Loucy (cell line): ENCODE measurements around the gene MAPKBP1.

ENCODE experiments used
- H2AFZ ChIP-seq: fragments of 200-600 bp; sonication (generic); 2 replicates; pipeline ENCODE4 v1.6.0; 2016; ENCODE audit warnings: antibody characterized with exemption, mild to moderate bottlenecking, low read length, moderate library complexity
- H3F3A ChIP-seq: fragments of 200-600 bp; 2 replicates; pipeline ENCODE4 v1.6.0; 2016; ENCODE audit warnings: antibody characterized with exemption, low read depth, mild to moderate bottlenecking
- H3K27me3 ChIP-seq: fragments of 200-600 bp; sonication (generic); 2 replicates; pipeline ENCODE4 v1.6.1; 2014; ENCODE audit warnings: low read length, mild to moderate bottlenecking; ENCODE audit not compliant: insufficient read depth, poor library complexity, severe bottlenecking
- H3K36me3 ChIP-seq: fragments of 200-600 bp; sonication (generic); 2 replicates; pipeline ENCODE4 v1.6.1; 2016; ENCODE audit warnings: low read length; ENCODE audit not compliant: insufficient read depth
- H3K4me1 ChIP-seq: fragments of 200-600 bp; sonication (generic); 2 replicates; pipeline ENCODE4 v1.5.1; 2014; ENCODE audit warnings: low read length, mild to moderate bottlenecking; ENCODE audit not compliant: insufficient read depth, poor library complexity, severe bottlenecking
- H3K4me2 ChIP-seq: fragments of 200-600 bp; sonication (generic); 2 replicates; pipeline ENCODE4 v1.6.0; 2014; ENCODE audit warnings: antibody characterized with exemption, low read length, low read depth, mild to moderate bottlenecking; ENCODE audit not compliant: poor library complexity, severe bottlenecking
- H3K4me3 ChIP-seq: fragments of 200-600 bp; sonication (generic); 2 replicates; pipeline ENCODE4 v1.5.1; 2014; ENCODE audit warnings: low read length, mild to moderate bottlenecking, mixed read lengths; ENCODE audit not compliant: poor library complexity, severe bottlenecking
- H3K79me2 ChIP-seq: fragments of 200-600 bp; sonication (generic); 2 replicates; pipeline ENCODE4 v1.6.1; 2014; ENCODE audit warnings: low read length; ENCODE audit not compliant: insufficient read depth
- H3K9ac ChIP-seq: fragments of 200-600 bp; sonication (generic); 2 replicates; pipeline ENCODE4 v1.6.0; 2014; ENCODE audit warnings: mild to moderate bottlenecking, low read depth, low read length, moderate library complexity; ENCODE audit not compliant: poor library complexity, severe bottlenecking
- H3K9me2 ChIP-seq: fragments of 200-600 bp; sonication (generic); replicated peaks from 2 replicates; pipeline ENCODE4 v1.6.1; 2016; ENCODE audit warnings: low read depth, low read length, mixed read lengths
- H3K9me3 ChIP-seq: fragments of 200-600 bp; sonication (generic); 2 replicates; pipeline ENCODE4 v1.6.1; 2014; ENCODE audit warnings: mild to moderate bottlenecking, antibody characterized with exemption, low read length, low read depth; ENCODE audit not compliant: insufficient read depth
- H4K20me1 ChIP-seq: fragments of 200-600 bp; sonication (generic); 2 replicates; pipeline ENCODE4 v1.6.0; 2014; ENCODE audit warnings: antibody characterized with exemption, low read length, mild to moderate bottlenecking; ENCODE audit not compliant: insufficient read depth, poor library complexity, severe bottlenecking
- EZH2phosphoT487 ChIP-seq: fragments of 200-600 bp; IDR thresholded peaks from 2 replicates; pipeline ENCODE4 v1.6.1; 2018; ENCODE audit warnings: antibody characterized with exemption, mild to moderate bottlenecking, moderate library complexity, borderline replicate concordance
- TF ChIP-seq, protein P1 (sequence below): fragments of 200-600 bp; sonication (generic); conservative IDR thresholded peaks from 2 replicates; pipeline ENCODE4 v1.5.1; 2014; ENCODE audit warnings: mild to moderate bottlenecking, antibody characterized with exemption, low read length

Gene MAPKBP1

DNA sequence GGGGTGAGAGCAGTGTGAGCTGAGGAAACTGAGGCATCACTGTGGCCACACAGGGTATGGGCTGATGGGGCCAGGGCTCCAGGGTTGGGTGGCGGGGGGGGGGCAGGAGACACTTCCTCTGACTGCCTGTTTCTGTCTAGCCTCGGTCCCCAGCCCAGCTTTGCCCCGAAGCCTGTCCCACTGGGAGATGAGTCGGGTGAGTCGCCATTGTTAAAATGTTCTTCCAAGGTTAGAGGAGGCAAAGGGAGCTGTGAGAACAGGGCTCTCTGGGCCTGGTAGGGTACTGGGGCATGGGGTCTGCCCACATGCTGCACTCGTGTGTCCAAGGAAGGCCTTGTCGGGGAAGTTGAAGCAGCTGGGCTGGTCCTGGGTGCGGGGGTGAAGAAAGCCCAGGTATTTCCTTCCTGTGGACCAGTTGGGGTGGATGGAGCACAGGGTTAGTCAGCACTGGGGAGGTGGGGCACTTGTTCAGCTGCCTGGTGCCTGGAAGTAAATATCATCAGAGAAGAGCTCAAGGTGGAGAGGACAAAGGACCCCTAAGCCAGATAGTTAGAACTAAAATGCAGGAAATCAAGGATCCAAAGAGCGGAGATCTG, 45.3 kb downstream of the MAPKBP1 start:
- TF ChIP-seq EZH2phosphoT487 = no peak
- TF ChIP-seq, protein P1, sequence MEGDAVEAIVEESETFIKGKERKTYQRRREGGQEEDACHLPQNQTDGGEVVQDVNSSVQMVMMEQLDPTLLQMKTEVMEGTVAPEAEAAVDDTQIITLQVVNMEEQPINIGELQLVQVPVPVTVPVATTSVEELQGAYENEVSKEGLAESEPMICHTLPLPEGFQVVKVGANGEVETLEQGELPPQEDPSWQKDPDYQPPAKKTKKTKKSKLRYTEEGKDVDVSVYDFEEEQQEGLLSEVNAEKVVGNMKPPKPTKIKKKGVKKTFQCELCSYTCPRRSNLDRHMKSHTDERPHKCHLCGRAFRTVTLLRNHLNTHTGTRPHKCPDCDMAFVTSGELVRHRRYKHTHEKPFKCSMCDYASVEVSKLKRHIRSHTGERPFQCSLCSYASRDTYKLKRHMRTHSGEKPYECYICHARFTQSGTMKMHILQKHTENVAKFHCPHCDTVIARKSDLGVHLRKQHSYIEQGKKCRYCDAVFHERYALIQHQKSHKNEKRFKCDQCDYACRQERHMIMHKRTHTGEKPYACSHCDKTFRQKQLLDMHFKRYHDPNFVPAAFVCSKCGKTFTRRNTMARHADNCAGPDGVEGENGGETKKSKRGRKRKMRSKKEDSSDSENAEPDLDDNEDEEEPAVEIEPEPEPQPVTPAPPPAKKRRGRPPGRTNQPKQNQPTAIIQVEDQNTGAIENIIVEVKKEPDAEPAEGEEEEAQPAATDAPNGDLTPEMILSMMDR = no peak
- H3K9me2 ChIP-seq = no peaks in the 10 kb centered on the region
- H2AFZ ChIP-seq = no peak overlapping the region
- H3K4me3 ChIP-seq = no peak overlapping the region
- H3K27me3 ChIP-seq = no peaks in the 10 kb centered on the region
- H3K36me3 ChIP-seq = peaks cover 77% of the 10 kb centered on the region; the same call in 1 of the 2 replicates
- H4K20me1 ChIP-seq = no peaks in the 10 kb centered on the region
- H3K9me3 ChIP-seq = no peaks in the 10 kb centered on the region
- no peak overlapping the region for H3K4me2 ChIP-seq
- no peaks in the 10 kb centered on the region for H3F3A ChIP-seq
- H3K9ac ChIP-seq = no peak overlapping the region
- no peaks in the 10 kb centered on the region for H3K4me1 ChIP-seq
- no peaks in the 10 kb centered on the region for H3K79me2 ChIP-seq

- TF ChIP-seq, protein P1 = no peak
- TF ChIP-seq EZH2phosphoT487 = no peak
- Histone ChIP-seq H4K20me1 (no peaks in the 10 kb centered on the region), H3K9ac (no peak overlapping the region), H3K79me2 (no peaks in the 10 kb centered on the region), H3K4me3 (no peak overlapping the region), H3K27me3 (no peaks in the 10 kb centered on the region), H3K4me1 (no peaks in the 10 kb centered on the region), H3K4me2 (no peak overlapping the region), H2AFZ (no peak overlapping the region), H3K9me2 (no peaks in the 10 kb centered on the region), H3K36me3 (peaks cover 65% of the 10 kb centered on the region; the same call in 1 of the 2 replicates), H3K9me3 (no peaks in the 10 kb centered on the region), H3F3A (no peaks in the 10 kb centered on the region)
Observed at GRCh38 chr15:41820791-41821423, 46.6 kb downstream of the MAPKBP1 start.

GRCh38 chr15:41821831-41822230, 47.5 kb downstream of the MAPKBP1 start:
- TF ChIP-seq, protein P1 = no peak
- TF ChIP-seq EZH2phosphoT487 = no peak
- Histone ChIP-seq H3K27me3 (no peaks in the 10 kb centered on the region), H3K9me3 (no peaks in the 10 kb centered on the region), H3K36me3 (peaks cover 57% of the 10 kb centered on the region; the same call in 1 of the 2 replicates), H3K9ac (no peak overlapping the region), H4K20me1 (no peaks in the 10 kb centered on the region), H3K79me2 (no peaks in the 10 kb centered on the region), H3F3A (no peaks in the 10 kb centered on the region), H3K4me1 (no peaks in the 10 kb centered on the region), H2AFZ (no peak overlapping the region), H3K4me3 (no peak overlapping the region), H3K9me2 (no peaks in the 10 kb centered on the region), H3K4me2 (no peak overlapping the region)
